Stimulated activated CD4-positive, alpha-beta T cell treated with anti-CD3 and anti-CD28 coated beads, Interleukin-12 subunit alpha, Interleukin-12 subunit beta, amount 100 ng/mL, for 24 hours (primary cell): ENCODE data around the gene ZNF214.

Experiments
- DNase-seq, 2 experiments: peaks; one replicate each; pipeline ENCODE4 v3.0.0-alpha.2; 2020; ENCODE audit warnings: low read depth in 2 of 2

The ZNF214 gene

DNA sequence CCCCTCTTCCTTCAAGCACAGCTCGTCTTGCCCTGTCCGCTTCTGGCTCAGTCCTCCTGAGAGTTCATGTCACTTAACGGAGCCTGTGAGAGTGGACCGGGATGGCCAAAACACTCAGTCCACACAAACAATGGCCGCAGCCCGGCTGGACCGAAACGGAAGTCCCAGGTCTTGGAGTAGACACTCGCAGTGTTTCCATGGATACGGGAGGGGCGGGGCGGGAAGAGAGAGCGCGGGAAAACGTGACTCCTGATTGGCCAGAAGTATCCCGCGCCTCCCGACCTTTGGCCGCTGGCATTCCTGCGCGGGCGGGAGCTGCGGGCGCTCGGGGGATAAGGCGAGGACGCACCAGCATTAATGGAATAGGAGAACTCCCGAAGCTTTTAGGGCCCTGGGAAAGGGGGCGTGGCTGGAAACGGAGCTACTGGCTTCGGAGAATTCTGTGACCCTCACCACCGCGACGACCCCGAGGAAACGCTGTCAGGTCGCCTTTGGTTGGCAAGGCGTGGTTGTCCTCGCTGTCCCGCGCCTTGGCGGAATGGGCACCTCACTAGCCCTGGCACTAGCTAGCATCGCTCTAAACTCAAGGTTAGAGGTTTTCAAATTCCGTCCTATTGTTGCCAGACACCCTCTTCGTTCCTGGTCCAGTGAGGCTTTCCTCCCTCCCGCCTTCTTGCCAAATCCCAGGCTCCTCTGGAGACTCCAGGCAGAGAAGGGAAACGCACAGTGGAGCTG is at the start of gene ZNF214, which contains the start of gene NLRP14:
Gene ZNF214, minus strand, starts transcription at position 164 of the 735 bp plus-strand sequence. CDS start 17,511 bp downstream, outside the sequence.
Gene NLRP14, plus strand, starts transcription at position 297 of the 735 bp plus-strand sequence. CDS start 18,108 bp downstream, outside the sequence.
- no peak for DNase-seq

GRCh38 chr11:7062534-7062933 is 42.4 kb upstream of the ZNF214 start:
- DNase-seq, result no peak

- no peak for DNase-seq
Observed at GRCh38 chr11:7060868-7061267, 40.7 kb upstream of the ZNF214 start.

DNA sequence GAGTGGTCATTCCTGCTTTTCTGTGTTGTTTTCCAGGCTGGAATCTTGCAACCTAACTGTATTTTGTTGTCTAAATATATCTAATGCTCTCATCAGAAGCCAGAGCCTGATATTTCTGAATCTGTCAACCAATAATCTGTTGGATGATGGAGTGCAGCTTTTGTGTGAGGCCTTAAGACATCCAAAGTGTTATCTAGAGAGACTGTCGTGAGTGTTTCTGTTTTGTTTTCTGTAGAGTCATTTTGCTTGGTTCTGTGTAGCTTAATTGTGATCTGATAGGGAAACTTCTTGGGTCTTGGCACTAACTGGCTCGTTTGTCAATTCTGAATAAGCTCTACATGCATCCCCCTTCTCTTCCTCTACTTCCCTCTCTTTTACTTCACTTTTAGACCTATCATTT is 37.5 kb upstream of the ZNF214 start:
- no peak for DNase-seq

DNA sequence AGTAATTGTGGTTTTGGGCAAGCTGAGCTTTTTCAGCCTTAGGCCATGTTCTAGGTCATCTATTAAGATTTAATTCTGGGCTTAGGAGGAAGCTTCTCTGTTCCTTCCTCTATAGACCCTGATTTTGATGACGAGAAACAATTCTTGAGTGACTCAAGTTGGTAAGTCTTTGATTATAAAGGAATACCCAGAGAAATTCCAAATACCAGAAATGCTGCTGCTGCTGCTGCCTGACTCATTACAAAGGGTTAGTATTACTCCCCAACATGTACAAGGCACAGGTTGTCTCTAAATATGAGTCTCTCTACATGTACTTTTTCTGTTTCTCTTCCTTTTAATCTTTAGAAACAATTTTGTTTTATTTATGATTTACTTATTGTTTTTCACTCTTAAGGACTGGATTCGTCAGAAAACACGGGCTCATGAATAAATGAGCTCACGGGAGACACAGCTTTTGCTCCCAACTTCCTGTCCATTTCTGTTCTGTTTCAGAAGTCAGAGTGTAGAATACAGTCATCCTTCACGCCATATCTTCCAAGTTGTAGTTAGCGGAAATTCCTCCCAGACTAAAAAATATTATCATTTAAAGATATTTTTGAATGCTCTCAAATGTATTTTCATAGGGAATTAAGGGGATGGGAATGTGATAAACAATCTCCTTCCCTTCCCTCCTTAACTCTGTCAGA is 36.8 kb upstream of the ZNF214 start:
- no peak for DNase-seq

DNA sequence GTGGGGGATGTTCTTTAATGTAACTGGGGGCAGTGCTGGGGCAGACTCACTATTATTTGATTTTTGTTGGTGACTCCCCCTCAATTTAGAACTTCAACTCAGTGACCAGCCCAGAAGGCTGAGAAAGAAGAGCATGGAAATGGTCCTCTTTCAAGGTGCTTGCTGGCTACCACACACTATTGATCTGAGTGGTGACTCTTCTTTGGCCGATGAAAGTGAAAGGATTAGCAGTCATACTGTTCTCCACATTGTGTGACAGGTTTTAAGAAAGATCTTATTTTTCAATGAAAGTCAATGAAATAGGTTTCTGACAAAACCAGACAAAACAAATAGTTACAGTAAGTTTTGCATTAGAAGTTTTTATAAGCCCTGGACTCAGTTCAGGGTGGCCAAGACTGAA is 30.0 kb upstream of the ZNF214 start:
- no peak for DNase-seq

- no peak for DNase-seq
Observed at GRCh38 chr11:7046474-7047175, 26.5 kb upstream of the ZNF214 start.

DNA sequence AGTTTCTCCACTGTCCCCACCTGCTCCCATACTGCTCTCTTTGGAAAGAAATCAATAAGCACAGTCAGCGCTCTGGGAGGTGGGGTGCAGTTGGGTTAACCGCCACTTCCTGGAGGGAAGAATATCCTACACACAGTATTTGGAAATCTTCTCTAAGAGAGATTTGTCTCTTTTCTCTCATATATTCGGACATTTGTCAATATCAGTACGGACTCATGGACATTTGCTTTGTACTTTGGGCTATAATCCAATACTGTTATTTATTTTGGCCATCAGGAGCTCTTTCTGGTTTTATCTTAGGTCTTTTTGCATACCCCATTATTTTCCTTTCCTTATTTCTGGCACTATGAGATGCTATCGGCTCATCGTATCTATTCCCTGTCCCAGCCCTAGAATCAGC is 13.9 kb upstream of the ZNF214 start:
- DNase-seq, result no peak

GRCh38 chr11:7032692-7033091 is 12.5 kb upstream of the ZNF214 start:
- no peak for DNase-seq

DNA sequence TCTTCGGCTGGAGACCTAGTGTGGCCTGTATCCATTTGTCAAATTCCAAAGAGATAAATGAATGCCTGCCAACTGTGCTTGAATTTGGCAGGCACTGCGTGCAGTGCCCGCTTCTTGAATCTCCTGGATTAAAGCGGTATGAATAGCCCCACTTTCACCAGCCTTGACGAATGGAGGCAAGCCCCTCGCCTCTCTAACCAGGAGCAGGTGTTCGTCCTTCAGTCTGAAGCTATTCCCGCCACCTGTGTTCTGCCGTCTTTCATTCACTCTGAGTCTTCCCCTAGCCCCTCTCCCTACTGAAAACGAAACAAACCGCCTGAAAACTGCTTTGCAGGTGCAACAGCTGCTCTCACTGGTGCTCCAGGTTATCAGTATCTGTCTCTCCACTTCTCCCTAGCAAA is 11.3 kb upstream of the ZNF214 start:
- DNase-seq, result no peak

DNA sequence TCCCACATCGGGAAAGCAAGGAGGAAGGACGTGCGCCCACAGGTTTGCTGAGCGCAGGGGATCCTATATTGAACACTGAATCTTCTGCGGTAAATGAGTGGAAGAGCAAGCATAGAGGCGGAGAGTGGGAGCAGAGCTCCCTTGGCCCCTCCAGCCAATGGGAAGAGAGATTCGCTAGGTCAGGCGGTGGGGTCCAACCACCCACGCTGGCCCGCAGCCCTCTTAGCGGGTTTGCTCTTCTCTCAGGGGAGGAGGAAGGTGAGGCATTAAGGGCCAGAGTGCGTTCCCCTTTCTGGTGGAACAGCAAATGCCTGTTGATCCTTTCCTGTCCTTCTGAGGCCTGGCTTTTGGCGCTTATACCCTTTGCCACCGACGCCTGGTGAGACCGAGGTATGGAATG is 10.7 kb upstream of the ZNF214 start:
- DNase-seq, result no peak

DNA sequence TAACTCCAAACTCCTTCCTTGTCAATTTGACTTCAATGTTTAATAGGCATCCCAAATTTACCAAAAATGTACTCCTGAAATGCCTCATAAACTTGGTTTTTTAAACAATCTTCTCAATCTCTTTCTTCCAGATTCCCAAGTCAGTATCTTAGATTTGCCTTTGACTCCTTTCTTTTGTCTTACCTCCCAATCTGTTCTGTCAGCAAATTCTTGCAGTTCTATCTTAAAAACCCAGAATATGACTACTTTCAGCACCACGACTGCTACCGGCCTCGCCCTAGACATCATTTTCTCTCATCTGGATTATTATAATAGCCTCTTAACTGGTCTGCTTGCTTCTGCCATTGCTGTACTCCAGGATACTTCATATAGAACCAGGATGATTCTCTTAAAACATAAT is 8.0 kb upstream of the ZNF214 start:
- DNase-seq, result no peak

DNA sequence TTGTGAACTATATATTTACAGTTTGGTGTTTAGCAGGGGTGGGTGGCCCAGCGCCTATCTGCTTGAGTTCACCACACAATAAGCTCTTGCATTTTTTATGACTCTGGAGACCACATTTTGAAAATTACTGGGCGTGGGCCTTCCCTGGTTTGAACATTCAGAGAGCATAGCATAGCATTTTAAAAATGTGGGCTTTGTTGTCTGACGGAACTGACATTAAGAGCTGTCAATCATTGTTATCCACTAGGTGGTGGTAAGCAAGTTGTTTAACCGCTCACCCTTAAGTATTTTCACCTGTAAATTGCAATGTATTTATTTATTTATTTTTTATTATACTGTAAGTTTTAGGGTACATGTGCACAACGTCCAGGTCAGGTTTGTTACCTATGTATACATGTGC is 1.2 kb upstream of the ZNF214 start:
- no peak for DNase-seq

DNA sequence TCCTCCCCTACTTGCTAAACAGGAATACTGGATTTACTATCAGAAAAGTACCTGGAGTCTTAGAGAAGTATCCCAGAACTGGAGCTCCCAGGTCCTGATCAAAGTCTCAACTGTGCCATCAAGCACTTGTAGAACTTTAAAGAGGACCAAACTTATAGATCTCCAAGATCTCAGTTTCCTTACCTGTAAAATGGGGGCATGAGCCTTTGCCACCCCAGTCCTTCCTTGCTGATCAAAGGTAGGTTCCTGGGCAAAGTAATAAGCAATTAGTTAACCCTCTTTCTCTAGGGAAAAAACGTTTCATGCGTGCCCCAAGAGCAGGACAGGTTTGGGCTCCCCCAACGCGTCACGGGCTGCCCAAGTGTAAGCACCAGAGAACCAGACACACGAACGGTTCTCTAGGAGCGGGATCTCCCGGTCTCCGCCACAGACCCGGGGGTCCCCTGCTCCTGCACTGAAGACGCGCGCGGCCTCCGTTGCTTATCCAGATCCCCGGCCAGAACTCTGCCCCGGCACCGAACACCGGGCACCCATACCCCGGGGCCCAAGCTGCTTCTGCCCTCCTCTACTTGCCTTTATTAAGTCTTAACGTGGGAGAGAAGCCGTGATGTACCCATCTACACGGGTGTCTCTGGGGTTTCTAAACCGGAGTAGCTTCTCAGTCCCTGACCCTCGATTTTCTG is 505 bp downstream of the ZNF214 start:
- DNase-seq, result no peak

DNA sequence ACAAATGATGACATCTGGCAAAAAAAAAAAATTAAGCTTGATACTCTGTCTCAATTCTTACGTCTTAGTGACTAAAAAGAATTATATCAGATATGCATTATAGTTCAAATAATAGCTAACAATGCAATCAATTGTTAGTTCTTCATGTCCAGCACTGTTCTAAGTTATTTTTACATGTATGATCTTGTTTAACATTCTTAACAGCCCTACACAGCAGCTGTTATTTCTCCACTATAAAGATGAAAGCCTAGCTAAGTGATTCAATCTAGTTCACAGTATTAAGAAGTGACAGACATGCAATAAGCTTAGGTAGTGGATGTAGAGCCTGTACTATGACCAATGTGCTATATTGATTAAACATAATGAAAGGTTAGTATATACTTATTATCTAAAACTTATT is 4.1 kb downstream of the ZNF214 start:
- no peak for DNase-seq

- DNase-seq, result no peak
Observed at GRCh38 chr11:7014118-7014517, 6.0 kb downstream of the ZNF214 start.

DNA sequence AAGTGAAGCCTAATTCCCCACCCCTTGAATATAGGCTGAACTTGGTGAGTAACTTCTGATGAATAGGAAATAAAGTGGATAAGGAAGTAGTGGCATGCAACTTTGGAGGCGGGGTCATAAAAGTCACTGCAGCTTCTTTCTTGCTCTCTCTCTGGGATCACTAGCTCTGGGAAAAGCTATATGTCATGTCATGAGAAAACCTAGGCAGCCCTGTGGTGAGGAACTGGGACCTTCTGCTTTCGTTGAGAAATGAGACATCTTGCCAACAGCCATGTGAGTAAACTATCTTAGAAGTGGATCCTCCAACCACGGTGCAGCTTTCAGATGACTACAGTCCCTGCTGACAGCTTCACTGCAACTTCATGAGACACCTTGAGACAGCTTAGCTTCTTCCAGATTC is 15.7 kb downstream of the ZNF214 start:
- DNase-seq, result no peak

DNA sequence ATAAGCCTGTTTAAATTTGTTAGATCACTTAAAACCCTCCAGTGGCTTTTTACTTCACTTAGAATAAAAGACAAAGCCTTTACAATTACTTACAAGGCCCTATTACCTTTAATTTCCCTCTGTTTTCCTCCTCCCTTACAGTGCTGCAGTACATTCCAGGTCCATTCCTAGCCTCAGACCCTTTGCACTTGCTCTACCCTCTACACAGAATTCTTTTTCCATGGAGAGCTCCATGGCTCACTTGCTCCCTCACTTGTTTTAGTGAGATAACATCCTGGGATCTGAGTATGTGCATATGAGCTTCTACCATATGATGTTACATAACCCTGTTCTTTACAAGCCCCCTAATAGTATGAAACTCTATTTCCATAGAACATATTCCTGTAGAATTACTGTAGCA is 24.4 kb downstream of the ZNF214 start:
- no peak for DNase-seq

GRCh38 chr11:6992457-6993417 is 27.4 kb downstream of the ZNF214 start:
- no peak for DNase-seq

GRCh38 chr11:6992026-6992425 is 28.1 kb downstream of the ZNF214 start:
- DNase-seq, result no peak

DNA sequence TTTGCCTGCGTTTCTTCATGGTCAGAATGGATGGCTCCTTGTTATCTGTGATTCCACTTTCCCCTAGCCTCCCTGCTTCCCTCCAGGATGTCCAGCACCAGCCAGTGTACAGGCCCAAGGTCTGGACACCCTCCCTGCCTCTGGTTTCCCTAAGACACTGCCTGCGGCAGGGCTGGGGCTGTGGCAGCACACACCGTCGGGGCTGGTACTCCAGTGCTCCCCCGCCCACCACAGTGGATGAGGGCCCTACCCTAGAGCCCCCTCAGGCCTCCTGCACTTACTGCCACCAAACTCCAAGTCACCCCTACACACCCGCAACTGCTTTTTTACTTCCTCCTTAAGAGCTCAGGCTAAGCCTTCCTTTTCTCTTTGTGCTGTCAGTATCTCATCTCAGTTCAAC is 28.9 kb downstream of the ZNF214 start:
- DNase-seq, result no peak
